Hepatocyte (in vitro differentiated cells): ENCODE results near the gene SYTL5. TPM values are rescaled to one million over a fixed set of nuclear protein-coding genes. Genes with fewer than 3 reads are reported as not detected.

ENCODE experiments used
- DNase-seq: peaks from one replicate; pipeline ENCODE4 v3.0.0-alpha.2; 2016; ENCODE audit warnings: low spot score
- H2AFZ ChIP-seq: fragments of 200-600 bp; sonication (generic); 2 replicates; pipeline ENCODE4 v1.6.0; 2016; ENCODE audit warnings: antibody characterized with exemption, mild to moderate bottlenecking
- H3K27ac ChIP-seq: fragments of 200-600 bp; sonication (generic); 2 replicates; pipeline ENCODE4 v1.5.1; 2016; ENCODE audit warnings: mild to moderate bottlenecking
- H3K27me3 ChIP-seq: fragments of 200-600 bp; sonication (generic); 2 replicates; pipeline ENCODE4 v1.6.1; 2016
- H3K36me3 ChIP-seq: fragments of 200-600 bp; sonication (generic); replicated peaks from 2 replicates; pipeline ENCODE4 v1.5.1; 2016; ENCODE audit warnings: low read depth; ENCODE audit not compliant: insufficient read depth
- H3K4me1 ChIP-seq: fragments of 200-600 bp; sonication (generic); 2 replicates; pipeline ENCODE4 v1.5.1; 2016; ENCODE audit warnings: mild to moderate bottlenecking, moderate library complexity; ENCODE audit not compliant: insufficient read depth
- H3K4me2 ChIP-seq: fragments of 200-600 bp; sonication (generic); 2 replicates; pipeline ENCODE4 v1.6.0; 2016
- H3K4me3 ChIP-seq: fragments of 200-600 bp; sonication (generic); 2 replicates; pipeline ENCODE4 v1.5.1; 2016; ENCODE audit warnings: mild to moderate bottlenecking
- H3K79me2 ChIP-seq: fragments of 200-600 bp; sonication (generic); 2 replicates; pipeline ENCODE4 v1.6.0; 2017; ENCODE audit warnings: mild to moderate bottlenecking
- H3K9me2 ChIP-seq: fragments of 200-600 bp; sonication (generic); replicated peaks from 2 replicates; pipeline ENCODE4 v1.6.0; 2017; ENCODE audit warnings: mild to moderate bottlenecking; ENCODE audit not compliant: insufficient read depth
- H3K9me3 ChIP-seq: fragments of 200-600 bp; sonication (generic); 2 replicates; pipeline ENCODE4 v1.5.1; 2016; ENCODE audit warnings: low read depth, mild to moderate bottlenecking
- H4K20me1 ChIP-seq: fragments of 200-600 bp; sonication (generic); 2 replicates; pipeline ENCODE4 v1.6.0; 2016; ENCODE audit warnings: mild to moderate bottlenecking; ENCODE audit not compliant: insufficient read depth, poor library complexity, severe bottlenecking
- EZH2 ChIP-seq: fragments of 200-600 bp; sonication (generic); IDR thresholded peaks from 2 replicates; pipeline ENCODE4 v1.6.1; 2016; ENCODE audit warnings: antibody characterized with exemption, mild to moderate bottlenecking, borderline replicate concordance
- EZH2phosphoT487 ChIP-seq: fragments of 200-600 bp; sonication (generic); IDR thresholded peaks from one replicate; pipeline ENCODE4 v1.6.1; 2018; ENCODE audit warnings: antibody characterized with exemption, mild to moderate bottlenecking, low read depth, moderate library complexity; ENCODE audit not compliant: unreplicated experiment, severe bottlenecking
- WGBS: methylation state at CpG from one replicate; pipeline ENCODE4 v1.1.6; 2016; ENCODE audit warnings: low lambda C conversion rate; ENCODE audit errors: missing lambda C conversion rate; 5-methylcytosine and 5-hydroxymethylcytosine counted together
- polyA plus RNA-seq: library from polyadenylated mRNA; unstranded; fragments of >200 nt; fragmentation: Nextera tagmentation; extraction: Ambion mirVana; gene quantifications from 2 replicates; pipeline ENCODE4 v1.2.1, GENCODE V29; 2016
- total RNA-seq: library from RNA; depleted of rRNA; stranded (reverse); fragments of >200 nt; gene quantifications from 2 replicates; pipeline ENCODE4 v1.2.3, GENCODE V29; 2014
- TF ChIP-seq, protein P1 (sequence below): fragments of 200-600 bp; sonication (generic); IDR thresholded peaks from 2 replicates; pipeline ENCODE4 v1.5.1; 2016; ENCODE audit warnings: antibody characterized with exemption, mild to moderate bottlenecking; ENCODE audit not compliant: poor library complexity

SYTL5 gene
- total and polyA plus RNA-seq, 2 experiments from 2014 or later = 1.2 to 8.0 TPM

DNA sequence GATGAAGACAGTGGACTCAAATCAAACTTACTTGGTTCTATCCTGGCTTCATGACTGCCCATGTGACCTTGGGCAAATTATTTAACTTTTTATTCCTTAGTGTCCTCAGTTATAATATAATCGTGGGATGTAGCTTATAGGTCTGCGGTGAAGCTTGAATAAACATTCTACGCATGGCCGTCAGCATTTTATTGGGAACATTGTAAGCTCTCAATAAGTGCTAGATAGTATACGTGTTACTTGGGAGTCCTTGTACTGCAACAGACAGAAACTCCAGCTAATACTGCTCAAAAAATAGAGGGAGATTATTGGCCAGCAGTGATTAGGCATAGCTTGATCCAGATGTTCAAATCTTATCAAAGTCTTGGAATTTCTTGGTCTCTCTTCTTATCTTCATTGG lies 104.8 kb downstream of the SYTL5 start:
- Histone ChIP-seq H4K20me1 (no peaks in the 10 kb centered on the region), H3K27me3 (no peaks in the 10 kb centered on the region), H3K4me1 (no peaks in the 10 kb centered on the region), H3K27ac (no peak overlapping the region), H3K36me3 (no peaks in the 10 kb centered on the region), H3K4me3 (no peak overlapping the region), H3K9me3 (no peaks in the 10 kb centered on the region), H3K79me2 (no peaks in the 10 kb centered on the region), H3K4me2 (no peak overlapping the region), H3K9me2 (no peaks in the 10 kb centered on the region), H2AFZ (no peak overlapping the region)
- WGBS = 80% methylated on average over 5 of the region's 5 CpGs
- TF ChIP-seq EZH2phosphoT487 (no peak), EZH2 (no peak)
- TF ChIP-seq, protein P1, sequence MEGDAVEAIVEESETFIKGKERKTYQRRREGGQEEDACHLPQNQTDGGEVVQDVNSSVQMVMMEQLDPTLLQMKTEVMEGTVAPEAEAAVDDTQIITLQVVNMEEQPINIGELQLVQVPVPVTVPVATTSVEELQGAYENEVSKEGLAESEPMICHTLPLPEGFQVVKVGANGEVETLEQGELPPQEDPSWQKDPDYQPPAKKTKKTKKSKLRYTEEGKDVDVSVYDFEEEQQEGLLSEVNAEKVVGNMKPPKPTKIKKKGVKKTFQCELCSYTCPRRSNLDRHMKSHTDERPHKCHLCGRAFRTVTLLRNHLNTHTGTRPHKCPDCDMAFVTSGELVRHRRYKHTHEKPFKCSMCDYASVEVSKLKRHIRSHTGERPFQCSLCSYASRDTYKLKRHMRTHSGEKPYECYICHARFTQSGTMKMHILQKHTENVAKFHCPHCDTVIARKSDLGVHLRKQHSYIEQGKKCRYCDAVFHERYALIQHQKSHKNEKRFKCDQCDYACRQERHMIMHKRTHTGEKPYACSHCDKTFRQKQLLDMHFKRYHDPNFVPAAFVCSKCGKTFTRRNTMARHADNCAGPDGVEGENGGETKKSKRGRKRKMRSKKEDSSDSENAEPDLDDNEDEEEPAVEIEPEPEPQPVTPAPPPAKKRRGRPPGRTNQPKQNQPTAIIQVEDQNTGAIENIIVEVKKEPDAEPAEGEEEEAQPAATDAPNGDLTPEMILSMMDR = no peak
- DNase-seq = no peak

DNA sequence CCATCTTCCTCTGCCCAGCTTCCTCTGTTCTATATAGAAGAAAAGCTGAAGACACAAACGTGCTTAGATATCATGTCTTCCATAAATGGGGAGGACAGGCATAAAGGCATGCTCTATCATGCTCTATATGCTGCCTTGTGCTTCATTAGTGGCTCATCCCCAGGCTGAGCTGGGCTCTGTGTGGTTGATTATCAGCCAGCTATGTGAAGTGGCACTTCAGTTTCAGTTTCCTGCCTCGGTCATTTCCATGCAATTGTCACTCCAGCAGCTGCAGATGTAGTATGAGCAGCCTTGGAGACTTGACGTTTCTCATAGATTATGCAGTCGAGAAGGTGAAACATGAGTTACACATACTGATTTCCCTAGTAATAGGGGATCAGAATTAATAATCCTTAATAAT lies 106.2 kb downstream of the SYTL5 start:
- no peaks in the 10 kb centered on the region for H3K9me3 ChIP-seq
- H3K4me1 ChIP-seq = no peaks in the 10 kb centered on the region
- H3K27me3 ChIP-seq = no peaks in the 10 kb centered on the region
- WGBS = 79% methylated on average over 4 of the region's 4 CpGs
- H3K36me3 ChIP-seq = no peaks in the 10 kb centered on the region
- H3K9me2 ChIP-seq = no peaks in the 10 kb centered on the region
- no peak overlapping the region for H2AFZ ChIP-seq
- TF ChIP-seq EZH2 (no peak), EZH2phosphoT487 (no peak)
- TF ChIP-seq, protein P1 = no peak
- H3K27ac ChIP-seq = no peak overlapping the region
- no peak overlapping the region for H3K4me2 ChIP-seq
- no peaks in the 10 kb centered on the region for H3K79me2 ChIP-seq
- DNase-seq = no peak
- no peak overlapping the region for H3K4me3 ChIP-seq
- H4K20me1 ChIP-seq = no peaks in the 10 kb centered on the region

DNA sequence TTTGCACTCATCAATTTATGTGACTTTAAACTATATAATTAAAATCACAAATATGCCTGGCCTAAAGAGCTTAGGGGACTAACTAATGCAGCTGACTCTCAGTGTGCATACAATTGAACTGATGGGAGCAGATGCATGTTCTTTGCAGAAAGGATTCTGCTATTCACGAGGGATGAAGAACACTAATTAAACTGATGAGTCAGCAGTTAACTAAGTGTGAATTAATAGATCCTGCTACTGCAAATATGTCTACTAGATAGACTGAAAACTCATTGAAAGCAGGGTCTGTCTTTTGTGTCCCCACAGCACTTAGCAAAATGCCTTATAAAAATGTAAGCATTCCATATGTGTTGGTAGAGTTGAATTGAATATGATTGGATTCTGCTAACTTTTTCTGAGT lies 110.4 kb downstream of the SYTL5 start:
- Histone ChIP-seq H3K79me2 (no peaks in the 10 kb centered on the region), H3K4me3 (no peak overlapping the region), H2AFZ (no peak overlapping the region), H3K4me2 (no peak overlapping the region), H4K20me1 (no peaks in the 10 kb centered on the region), H3K4me1 (no peaks in the 10 kb centered on the region), H3K9me3 (no peaks in the 10 kb centered on the region), H3K27me3 (no peaks in the 10 kb centered on the region), H3K9me2 (no peaks in the 10 kb centered on the region), H3K27ac (no peak overlapping the region), H3K36me3 (no peaks in the 10 kb centered on the region)
- DNase-seq = no peak
- TF ChIP-seq, protein P1 = no peak
- TF ChIP-seq EZH2 (no peak), EZH2phosphoT487 (no peak)
- 44% methylated on average over 1 of the region's 1 CpG for WGBS

DNA sequence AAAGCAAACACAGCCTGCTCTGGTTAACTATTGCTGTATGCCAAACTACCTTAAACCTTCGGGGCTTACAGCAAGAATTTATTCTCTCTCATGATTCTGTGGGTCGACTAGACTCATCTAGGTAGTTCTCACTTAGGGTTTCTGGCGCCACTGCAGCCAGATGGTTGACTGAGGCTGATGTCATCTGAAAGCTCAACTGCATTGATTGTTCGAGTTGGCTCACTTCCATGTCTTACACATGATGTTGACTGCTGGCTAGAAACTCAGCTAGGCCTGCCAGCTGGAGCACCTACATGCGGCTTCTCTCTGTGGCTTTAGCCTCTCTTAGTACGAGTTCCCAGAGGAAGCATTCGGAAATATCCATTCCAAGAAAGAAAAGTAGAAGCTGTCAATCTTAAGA lies 111.1 kb downstream of the SYTL5 start:
- DNase-seq = no peak

More for the DNA sequence above, 111.1 kb downstream of the SYTL5 start:
- Histone ChIP-seq H3K4me2 (no peak overlapping the region), H3K27ac (no peak overlapping the region), H4K20me1 (no peaks in the 10 kb centered on the region), H3K9me3 (no peaks in the 10 kb centered on the region), H3K4me3 (no peak overlapping the region), H3K79me2 (no peaks in the 10 kb centered on the region), H3K4me1 (no peaks in the 10 kb centered on the region), H3K9me2 (no peaks in the 10 kb centered on the region), H3K36me3 (no peaks in the 10 kb centered on the region), H2AFZ (no peak overlapping the region), H3K27me3 (no peaks in the 10 kb centered on the region)
- 71% methylated on average over 7 of the region's 7 CpGs for WGBS
- TF ChIP-seq EZH2phosphoT487 (no peak), EZH2 (no peak)
- TF ChIP-seq, protein P1 = no peak
